ENCODE results near the gene CAP2.
"Not testable (repeated sequence)": the region's sequence is repeated elsewhere in the genome, so short reads cannot be mapped to it uniquely, and the experiment has no call there.

CAP2 gene

GRCh38 chr6:17506531-17506930 lies 113.1 kb downstream of the CAP2 start:
- no peak for DNase-seq

- no peak for DNase-seq
These were observed 113.6 kb downstream of the CAP2 start for GRCh38 chr6:17506962-17507361.

DNA sequence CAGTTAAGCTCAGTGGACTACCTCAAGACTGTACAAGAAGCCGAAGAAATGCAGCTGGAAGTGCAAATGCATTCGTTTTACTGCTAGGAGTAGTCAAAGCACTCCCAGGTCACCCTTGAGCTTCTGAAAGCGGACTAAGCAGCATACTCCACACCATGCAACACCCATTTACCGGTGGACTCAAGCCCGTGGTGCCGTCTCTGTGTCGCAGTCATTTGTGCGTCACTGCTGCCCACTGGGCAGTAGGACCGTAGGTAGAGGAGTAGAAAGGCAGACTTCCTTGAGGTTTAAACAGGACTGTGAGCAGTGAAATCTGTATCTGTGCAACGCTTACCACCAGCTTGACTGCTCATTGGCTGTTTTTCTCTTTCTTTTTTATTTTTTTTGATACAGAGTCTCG lies 117.7 kb downstream of the CAP2 start:
- no peak for DNase-seq

DNA sequence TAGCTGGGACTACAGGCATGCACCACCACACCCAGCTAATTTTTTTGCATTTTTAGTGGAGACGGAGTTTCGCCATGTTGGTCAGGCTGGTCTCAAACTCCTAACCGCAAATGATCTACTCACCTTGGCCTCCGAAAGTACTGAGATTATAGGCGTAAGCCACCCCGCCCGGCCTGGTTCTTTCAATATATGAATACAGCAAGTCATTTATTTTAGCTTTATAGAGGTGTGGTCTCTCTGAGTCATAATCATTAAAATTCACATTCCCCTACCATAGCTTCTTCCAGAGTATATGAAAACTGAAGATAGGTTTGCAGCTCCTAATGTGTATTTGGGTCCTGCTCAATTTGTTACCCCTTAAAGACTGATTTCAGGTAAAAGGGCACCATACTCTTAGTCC lies 118.2 kb downstream of the CAP2 start:
- no peak for DNase-seq

DNA sequence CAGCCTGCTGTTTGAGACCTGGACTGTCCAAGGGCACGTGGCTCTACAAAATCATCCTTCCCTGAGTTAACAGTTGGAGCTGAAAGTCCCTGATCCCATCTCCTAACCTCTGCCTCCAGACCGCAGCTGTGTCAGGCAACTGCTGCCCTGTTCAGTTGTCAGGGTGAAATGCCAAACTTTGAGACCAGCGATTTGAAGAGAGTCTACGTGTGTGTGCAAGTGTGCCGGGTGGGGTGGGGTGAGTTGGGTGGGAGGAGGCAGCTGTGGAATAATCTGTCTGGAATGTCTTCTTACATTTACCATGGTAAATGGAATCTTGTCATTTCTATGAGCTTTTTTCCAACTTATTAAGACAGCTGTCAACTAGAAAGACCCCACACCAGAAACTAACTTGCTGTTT lies 125.7 kb downstream of the CAP2 start:
- no peak for DNase-seq

DNA sequence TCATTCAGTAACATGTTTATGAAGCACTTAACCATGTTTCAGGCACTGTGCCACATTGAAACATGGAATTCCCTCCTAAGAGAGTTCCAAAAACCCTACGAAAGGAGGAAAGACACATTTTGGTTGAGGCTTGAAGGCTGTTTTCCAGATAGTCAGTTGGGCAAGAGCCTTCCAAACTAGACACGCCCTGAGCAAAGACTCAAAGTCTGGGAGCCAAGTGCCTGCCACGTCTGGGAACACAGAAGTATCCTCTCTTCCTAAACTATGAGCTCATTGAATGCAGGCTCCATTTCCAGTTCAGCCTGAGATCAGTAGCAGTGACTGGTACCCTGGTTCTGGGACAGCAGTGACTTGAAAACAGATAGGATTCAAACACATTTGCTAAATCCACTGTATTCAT lies 132.2 kb downstream of the CAP2 start:
- DNase-seq, result no peak

DNA sequence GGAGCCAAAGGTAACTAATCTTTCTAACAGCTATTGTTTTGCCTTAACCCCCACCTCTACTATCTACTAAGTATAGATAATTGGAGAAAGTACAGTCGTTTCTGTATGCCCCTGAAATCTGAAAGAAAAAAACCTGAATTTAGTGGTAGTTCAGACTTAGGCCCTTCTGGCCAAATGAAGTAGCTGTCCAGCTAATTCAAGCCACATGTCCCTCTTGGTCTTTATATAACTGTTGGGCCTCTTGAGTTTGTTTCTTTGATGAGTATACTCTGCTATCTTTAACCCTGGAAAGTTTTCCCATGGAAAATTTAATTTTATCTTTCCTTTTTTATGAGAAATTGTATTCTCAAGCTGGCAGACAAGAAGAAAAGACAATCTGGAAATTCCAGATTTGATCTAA lies 133.7 kb downstream of the CAP2 start:
- no peak for DNase-seq

GRCh38 chr6:17530321-17530835 lies 137.0 kb downstream of the CAP2 start:
- no peak for DNase-seq

DNA sequence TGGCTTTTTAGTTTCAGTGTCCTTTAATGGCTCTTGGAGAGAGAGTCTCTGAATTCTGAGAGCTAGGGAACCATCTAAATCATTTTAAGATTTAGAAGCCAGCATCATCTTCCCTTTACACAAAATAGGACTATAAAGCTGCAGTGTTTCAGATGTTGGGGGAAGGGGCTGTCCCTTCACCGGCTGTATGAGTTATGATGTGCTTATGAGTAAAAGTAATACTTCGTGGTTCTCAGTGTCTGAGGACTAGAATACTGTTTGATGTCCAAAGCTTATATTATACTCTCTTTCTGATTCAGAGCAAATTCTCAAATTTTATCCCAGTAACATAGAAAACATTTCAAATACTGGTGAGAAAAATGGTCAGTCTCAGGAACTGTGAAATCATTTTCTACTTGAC lies 143.2 kb downstream of the CAP2 start:
- no peak for DNase-seq

DNA sequence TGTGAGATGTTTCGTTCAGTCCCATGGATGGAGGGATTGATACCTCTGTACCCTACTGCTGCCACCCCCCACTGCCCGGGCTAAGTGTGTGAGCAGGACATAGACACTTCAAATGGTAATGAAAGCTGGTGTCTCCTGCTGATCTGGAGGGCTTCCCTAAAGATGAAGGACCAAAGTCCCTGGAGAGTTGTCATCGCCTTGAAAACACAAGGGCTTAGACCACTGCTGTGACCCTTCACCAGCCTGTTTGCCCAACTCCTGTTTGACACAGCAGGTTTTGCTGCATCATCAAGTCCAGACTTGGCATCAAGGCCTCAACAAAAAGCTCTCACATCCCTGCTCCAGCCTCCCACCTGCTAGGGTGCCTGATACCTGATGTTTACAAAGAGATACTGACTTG lies 148.8 kb downstream of the CAP2 start:
- DNase-seq, result no peak

GRCh38 chr6:17545681-17546080 lies 152.3 kb downstream of the CAP2 start:
- DNase-seq, result not testable (repeated sequence)

DNA sequence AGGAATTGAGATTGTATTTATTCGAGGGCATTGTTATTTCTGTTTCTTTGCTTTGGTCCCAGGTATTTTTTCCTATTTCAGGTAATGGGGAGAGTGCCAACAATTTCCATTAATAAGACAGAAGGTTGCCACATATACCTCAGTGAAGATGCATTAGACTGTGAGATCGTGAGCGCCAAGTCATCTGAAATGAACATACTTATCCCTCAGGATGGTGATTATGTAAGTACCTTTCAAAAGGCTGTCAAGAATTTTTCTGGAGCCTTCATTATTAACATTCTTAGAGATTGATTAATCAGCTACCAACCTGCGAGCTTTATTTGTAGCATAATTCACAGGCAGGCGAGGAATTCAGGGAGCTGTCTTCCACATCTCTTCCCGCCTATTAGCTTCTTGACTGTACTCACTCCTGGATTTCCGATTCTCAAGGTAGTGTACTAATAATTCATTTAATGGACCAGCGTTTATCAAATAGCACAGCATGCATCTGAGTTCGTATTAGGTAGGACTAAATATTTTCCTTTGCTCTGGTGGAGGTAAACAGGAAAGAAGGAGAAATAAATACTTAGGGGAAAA lies 158.1 kb downstream of the CAP2 start:
- no peak for DNase-seq

DNA sequence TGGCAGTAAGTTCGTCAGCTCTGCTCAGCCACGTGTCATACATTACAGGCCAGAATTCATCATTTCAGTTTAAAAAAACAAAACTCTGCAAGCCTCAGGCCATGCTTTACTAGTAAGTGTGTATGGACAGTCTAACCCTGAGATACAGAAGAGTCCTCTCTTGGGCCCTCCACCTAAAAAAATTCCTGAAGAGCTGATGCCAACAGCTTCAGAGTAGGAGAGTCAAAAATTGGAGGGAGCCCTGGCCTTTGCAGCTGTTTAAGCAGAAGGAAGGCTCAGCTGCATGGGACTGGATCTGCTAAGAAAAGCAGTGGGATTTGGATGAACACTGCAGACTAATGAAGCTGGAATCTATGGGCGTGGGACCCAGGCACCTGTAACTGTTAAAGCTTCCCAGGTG lies 159.5 kb downstream of the CAP2 start:
- DNase-seq, result no peak

GRCh38 chr6:17556014-17556413 lies 162.6 kb downstream of the CAP2 start:
- DNase-seq, result no peak

- no peak for DNase-seq
These were observed 169.2 kb downstream of the CAP2 start for GRCh38 chr6:17562636-17563035.

DNA sequence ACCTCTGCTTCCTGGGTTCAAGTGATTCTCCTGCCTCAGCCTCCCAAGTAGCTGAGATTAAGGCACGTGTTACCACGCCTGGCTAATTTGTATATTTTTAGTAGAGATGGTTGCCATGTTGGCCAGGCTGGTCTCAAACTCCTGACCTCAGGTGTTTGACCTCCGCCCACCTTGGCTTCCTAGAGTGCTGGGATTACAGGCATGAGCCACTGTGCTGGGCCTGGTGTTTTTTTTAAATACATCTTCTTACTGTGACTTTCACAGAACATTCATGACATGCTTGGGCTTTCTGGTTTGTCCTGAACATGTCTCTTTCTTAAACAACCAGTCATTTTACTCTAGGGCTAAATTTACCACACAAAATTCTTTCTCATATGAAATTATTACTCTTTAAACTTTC lies 172.0 kb downstream of the CAP2 start:
- DNase-seq, result no peak

GRCh38 chr6:17574866-17575560 lies 181.6 kb downstream of the CAP2 start:
- no peak for DNase-seq

- no peak for DNase-seq
These were observed 183.7 kb downstream of the CAP2 start for GRCh38 chr6:17577059-17577458.

DNA sequence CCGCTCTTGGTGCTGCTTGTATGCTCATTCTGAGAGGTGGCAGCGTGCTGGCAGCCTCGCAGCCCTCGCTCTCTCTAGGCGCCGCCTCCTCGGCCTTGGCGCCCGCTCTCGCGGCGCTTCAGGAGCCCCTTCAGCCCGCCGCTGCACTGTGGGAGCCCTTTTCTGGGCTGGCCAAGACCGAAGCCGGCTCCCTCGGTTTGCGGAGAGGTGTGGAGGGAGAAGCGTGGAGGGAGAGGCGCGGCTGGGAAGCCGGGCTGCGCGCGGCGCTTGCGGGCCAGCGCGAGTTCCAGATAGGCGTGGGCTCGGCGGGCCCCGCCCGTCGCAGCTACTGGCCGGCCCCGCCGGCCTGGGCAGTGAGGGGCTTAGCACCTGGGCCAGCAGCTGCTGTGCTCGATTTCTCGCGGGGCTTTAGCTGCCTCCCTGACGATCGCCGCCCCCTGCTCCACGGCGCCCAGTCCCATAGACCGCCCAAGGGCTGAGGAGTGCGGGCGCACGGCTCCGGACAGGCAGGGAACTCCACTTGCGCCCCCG lies 187.2 kb downstream of the CAP2 start:
- no peak for DNase-seq

DNA sequence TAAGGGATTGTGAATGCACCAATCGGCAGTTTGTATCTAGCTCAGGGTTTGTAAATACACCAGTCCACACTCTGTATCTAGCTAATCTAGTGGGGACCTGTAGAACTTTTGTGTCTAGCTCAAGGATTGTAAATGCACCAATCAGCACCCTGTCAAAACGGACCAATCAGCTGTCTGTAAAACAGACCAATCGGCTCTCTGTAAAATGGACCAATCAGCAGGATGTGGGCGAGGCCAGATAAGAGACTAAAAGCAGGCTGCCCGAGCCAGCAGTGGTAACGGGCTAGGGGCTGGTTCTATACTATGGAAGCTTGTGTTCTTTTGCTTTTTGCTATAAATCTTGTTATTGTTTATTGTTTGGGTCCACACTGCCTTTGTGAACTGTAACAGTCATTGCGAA lies 187.9 kb downstream of the CAP2 start:
- not testable (repeated sequence) for DNase-seq

GRCh38 chr6:17583811-17584210 lies 190.4 kb downstream of the CAP2 start:
- DNase-seq, result no peak

- peak; percentile 12 to 42 for DNase-seq
These were observed 190.9 kb downstream of the CAP2 start for GRCh38 chr6:17584241-17584803.

- DNase-seq, result no peak
These were observed 192.5 kb downstream of the CAP2 start for GRCh38 chr6:17585766-17586490.

GRCh38 chr6:17586623-17587022 lies 193.2 kb downstream of the CAP2 start:
- DNase-seq, result not testable (repeated sequence)
